Progenitor cell of endocrine pancreas (in vitro differentiated cells): ENCODE measurements around the gene CCDC30. TPM values are rescaled to one million over a fixed set of nuclear protein-coding genes. Genes with fewer than 3 reads are reported as not detected.
A peak's percentile ranks its signal among the peaks of the same experiment; 100 is the strongest.

ENCODE experiments used
- DNase-seq: peaks from one replicate; pipeline ENCODE4 v3.0.0; 2021; ENCODE audit warnings: low spot score; ENCODE audit not compliant: unreplicated experiment
- H3K27ac Mint-ChIP-seq: 2 replicates; pipeline ENCODE4 v1.8.0; 2021; ENCODE audit warnings: mild to moderate bottlenecking, moderate library complexity, mixed read lengths
- H3K27me3 Mint-ChIP-seq: 2 replicates; pipeline ENCODE4 v1.8.0; 2021; ENCODE audit warnings: mixed read lengths
- H3K36me3 Mint-ChIP-seq: 2 replicates; pipeline ENCODE4 v1.8.0; 2022; ENCODE audit warnings: mixed read lengths; ENCODE audit not compliant: insufficient read depth
- H3K4me1 Mint-ChIP-seq: 2 replicates; pipeline ENCODE4 v1.8.0; 2021; ENCODE audit warnings: low read depth, mixed read lengths
- H3K4me3 Mint-ChIP-seq: 2 replicates; pipeline ENCODE4 v1.8.0; 2021; ENCODE audit warnings: low read depth, mild to moderate bottlenecking, moderate library complexity, mixed read lengths
- H3K9me3 Mint-ChIP-seq: 2 replicates; pipeline ENCODE4 v1.8.0; 2021; ENCODE audit warnings: low read depth, mixed read lengths
- CTCF ChIP-seq: fragments of 200-600 bp; sonication (generic); IDR thresholded peaks from one replicate; pipeline ENCODE4 v1.5.0; 2021; ENCODE audit warnings: antibody characterized with exemption, mild to moderate bottlenecking; ENCODE audit not compliant: unreplicated experiment
- total RNA-seq: library from RNA; stranded (reverse); gene quantifications from 2 replicates; pipeline ENCODE4 v1.2.1, GENCODE V29; 2021

Gene CCDC30
- total RNA-seq, 1 donor from 2014 or later: 23.6 TPM

- Mint-ChIP-seq H3K36me3 (no peaks in the 10 kb centered on the region), H3K27ac (no peak overlapping the region), H3K4me3 (no peak overlapping the region), H3K9me3 (no peaks in the 10 kb centered on the region), H3K4me1 (no peaks in the 10 kb centered on the region), H3K27me3 (no peaks in the 10 kb centered on the region)
- no peak for DNase-seq
- TF ChIP-seq CTCF: no peak
Observed at GRCh38 chr1:42449256-42449655, 13.8 kb upstream of the CCDC30 start.

- Mint-ChIP-seq H3K36me3 (no peaks in the 10 kb centered on the region), H3K4me3 (no peak overlapping the region), H3K27ac (no peak overlapping the region), H3K4me1 (no peaks in the 10 kb centered on the region), H3K27me3 (no peaks in the 10 kb centered on the region), H3K9me3 (no peaks in the 10 kb centered on the region)
- DNase-seq: no peak
- TF ChIP-seq CTCF: no peak
Observed at GRCh38 chr1:42450061-42450460, 13.0 kb upstream of the CCDC30 start.

- Mint-ChIP-seq H3K27ac (no peak overlapping the region), H3K4me1 (peaks cover 13% of the 10 kb centered on the region), H3K4me3 (no peak overlapping the region), H3K36me3 (peaks cover 5% of the 10 kb centered on the region), H3K9me3 (no peaks in the 10 kb centered on the region), H3K27me3 (no peaks in the 10 kb centered on the region)
- no peak for DNase-seq
- no peak for TF ChIP-seq CTCF
Observed at GRCh38 chr1:42453386-42453785, 9.7 kb upstream of the CCDC30 start.

- H3K27me3 Mint-ChIP-seq: no peaks in the 10 kb centered on the region
- H3K4me1 Mint-ChIP-seq: peaks cover 13% of the 10 kb centered on the region
- H3K27ac Mint-ChIP-seq: no peak overlapping the region
- H3K36me3 Mint-ChIP-seq: peaks cover 6% of the 10 kb centered on the region
- no peak overlapping the region for H3K4me3 Mint-ChIP-seq
- no peaks in the 10 kb centered on the region for H3K9me3 Mint-ChIP-seq
- TF ChIP-seq CTCF: no peak
- DNase-seq: no peak
Observed at GRCh38 chr1:42454403-42454802, 8.7 kb upstream of the CCDC30 start.

GRCh38 chr1:42456010-42456753 is 6.9 kb upstream of the CCDC30 start, which contains the start of the genes PPCS and ZMYND12:
TSS of gene PPCS (plus strand) at chr1:42456543. CDS start at chr1:42456566, 23 bp downstream.
TSS of gene ZMYND12 (minus strand) at chr1:42456022. CDS start at chr1:42455997, 25 bp downstream.
- H3K9me3 Mint-ChIP-seq: no peaks in the 10 kb centered on the region
- H3K4me1 Mint-ChIP-seq: peaks cover 13% of the 10 kb centered on the region
- peaks cover 10% of the 10 kb centered on the region for H3K36me3 Mint-ChIP-seq
- peak within 1 kb of the TSS; percentile 98 for H3K27ac Mint-ChIP-seq
- TF ChIP-seq CTCF: no peak
- H3K27me3 Mint-ChIP-seq: no peaks in the 10 kb centered on the region
- peak; percentile 64 for DNase-seq
- peak within 1 kb of the TSS; percentile 83 for H3K4me3 Mint-ChIP-seq
